GM13976 (cell line): Measurements from ENCODE around the gene YARS1.

Experiments
- DNase-seq: peaks from one replicate; pipeline ENCODE4 v3.0.0; 2012; ENCODE audit warnings: low spot score
- CTCF ChIP-seq: IDR thresholded peaks from 2 replicates; pipeline ENCODE4 v1.5.1; 2012; ENCODE audit warnings: borderline replicate concordance, mild to moderate bottlenecking; ENCODE audit not compliant: insufficient read depth; ENCODE audit errors: extremely low read depth, missing control alignments, control extremely low read depth
- in situ Hi-C: fragments of 300-500 bp; cut with MboI; formaldehyde crosslinking; loops from one replicate; pipeline ENCODE4 v1.12.0; 2022; ENCODE audit warnings: low sequenced_read_pairs, mixed read lengths, inconsistent platforms; ENCODE audit not compliant: unreplicated experiment

Gene YARS1

DNA sequence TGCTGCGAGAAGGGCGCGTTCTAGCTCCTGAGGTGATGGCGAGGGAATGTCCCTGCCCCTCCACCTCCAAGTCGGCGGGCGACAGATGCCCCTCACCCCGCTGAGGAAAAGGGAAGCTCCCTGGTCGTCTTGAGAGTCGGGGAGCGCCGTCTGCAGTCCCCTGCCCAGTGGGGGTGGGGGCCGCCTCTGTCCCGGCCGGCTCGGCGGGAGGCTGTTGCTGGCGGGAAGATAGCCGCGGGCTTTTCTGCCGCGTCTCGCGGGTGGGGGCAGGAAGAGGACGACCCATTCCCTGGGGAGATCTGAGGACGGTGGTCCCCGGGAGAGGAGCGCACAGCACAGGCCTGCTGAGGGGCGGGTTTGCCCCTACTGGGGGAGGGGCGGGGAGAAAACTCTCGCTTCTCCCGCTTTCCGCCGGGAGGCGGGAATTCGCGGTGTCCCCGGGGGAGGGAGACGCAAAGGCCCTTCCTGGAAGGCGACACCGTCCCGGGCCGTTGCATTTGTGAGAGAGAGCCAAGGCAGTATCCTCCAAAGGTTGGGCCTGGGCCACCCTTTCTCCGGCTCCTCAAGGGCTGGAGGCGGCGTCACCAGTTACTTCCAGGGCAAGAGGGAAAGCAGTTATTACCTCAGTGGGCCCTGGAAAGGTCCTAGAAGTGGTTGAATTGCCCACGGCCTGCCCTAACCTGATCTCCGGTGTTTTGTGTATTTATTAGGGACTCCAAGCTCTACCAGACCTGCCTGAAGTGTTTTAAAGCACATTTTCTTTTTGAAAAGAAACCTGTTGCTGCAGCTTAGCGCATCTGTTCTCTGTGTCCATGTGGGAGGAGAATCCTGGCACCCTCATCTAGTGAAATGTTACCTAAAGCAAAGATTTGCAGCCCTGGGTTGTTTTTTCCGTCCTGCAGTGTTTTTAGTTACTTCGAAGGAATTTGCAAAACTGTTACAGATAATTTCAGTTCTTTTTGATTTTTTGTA, 943 bp upstream of the YARS1 start:
- no peak for TF ChIP-seq CTCF
- in situ Hi-C loops = no loop called here
- no peak for DNase-seq

DNA sequence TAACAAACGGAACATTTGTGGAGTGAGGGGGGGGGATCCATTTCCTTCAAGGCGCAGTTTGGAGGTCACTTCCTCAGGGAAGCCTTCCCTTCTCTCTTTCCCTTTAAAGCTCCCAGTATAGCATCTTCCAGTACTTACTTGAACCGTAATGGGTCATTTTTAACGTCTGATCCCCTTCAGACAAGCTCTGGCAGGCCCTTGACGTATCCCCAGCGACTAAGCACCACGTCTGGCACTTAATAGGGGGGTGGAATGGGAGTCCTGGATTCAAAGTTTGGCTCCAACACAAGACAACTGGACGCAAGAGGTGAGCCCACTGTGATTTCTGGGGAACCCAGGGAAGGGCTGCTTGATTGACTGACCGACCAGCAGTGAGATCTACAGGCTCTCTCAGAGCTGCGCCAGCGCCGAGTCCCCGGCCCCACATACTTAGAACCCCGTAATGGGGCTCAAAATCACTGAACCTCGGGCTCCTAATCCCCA, 441 bp downstream of the YARS1 start:
- no peak for TF ChIP-seq CTCF
- DNase-seq = no peak
- in situ Hi-C loops = no loop called here

GRCh38 chr1:32813941-32814739, 3.0 kb downstream of the YARS1 start:
- DNase-seq = no peak
- in situ Hi-C loops = no loop called here
- TF ChIP-seq CTCF = no peak

DNA sequence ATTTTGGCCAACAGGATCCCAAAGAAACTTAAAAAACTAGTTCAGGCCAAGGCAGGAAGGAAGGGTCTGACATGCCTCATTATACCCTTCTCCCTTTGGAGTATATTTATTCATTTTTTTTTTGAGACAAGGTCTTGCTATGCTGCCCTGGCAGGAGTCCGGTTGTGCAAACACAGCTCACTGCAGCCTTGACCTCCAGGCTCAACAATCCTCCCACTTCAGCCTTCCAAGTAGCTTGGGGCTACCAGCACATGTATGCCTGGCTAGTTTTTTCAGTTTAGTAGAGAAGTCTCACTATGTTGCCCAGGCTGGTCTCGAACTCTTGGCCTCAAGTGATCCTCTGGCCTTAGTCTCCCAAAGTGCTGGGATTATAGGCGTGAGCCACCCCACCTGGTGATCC, 5.2 kb downstream of the YARS1 start:
- TF ChIP-seq CTCF = no peak
- DNase-seq = no peak
- in situ Hi-C loops = no loop called here

DNA sequence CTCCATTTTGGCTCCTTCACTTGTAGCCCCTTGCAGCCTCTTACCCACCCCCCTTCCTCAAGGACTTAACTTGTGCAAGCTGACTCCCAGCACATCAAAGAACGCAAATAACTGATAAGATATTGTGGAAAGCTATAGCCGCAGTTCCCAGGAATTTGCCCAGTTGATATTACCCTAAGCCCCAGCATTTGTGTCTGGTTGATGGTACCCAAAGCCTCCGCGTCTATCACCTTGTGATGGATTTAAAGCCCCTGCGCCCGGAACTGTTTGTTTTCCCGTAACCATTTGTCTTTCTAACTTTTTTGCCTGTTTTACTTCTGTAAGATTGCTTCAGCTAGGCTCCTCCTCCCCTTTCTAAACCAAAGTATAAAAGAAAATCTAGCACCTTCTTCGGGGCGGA, 5.9 kb downstream of the YARS1 start:
- no peak for DNase-seq
- in situ Hi-C loops = no loop called here
- no peak for TF ChIP-seq CTCF

GRCh38 chr1:32810358-32810757, 6.8 kb downstream of the YARS1 start:
- TF ChIP-seq CTCF = no peak
- no peak for DNase-seq
- in situ Hi-C loops = no loop called here
